Tibial nerve (tissue), 4 donors: ENCODE results near the gene CFAP299. TPM values are rescaled to one million over a fixed set of nuclear protein-coding genes. Genes with fewer than 3 reads are reported as not detected.
"Not testable (repeated sequence)": the region's sequence is repeated elsewhere in the genome, so short reads cannot be mapped to it uniquely, and the experiment has no call there.

Experiments used
- DNase-seq, 2 donors: peaks; one replicate each; pipeline ENCODE4 v3.0.0-alpha.2; 2019; ENCODE audit warnings: low spot score in 2 of 2
- H3K27ac ChIP-seq, 4 donors: fragments of 200-600 bp; sonication (generic) in 3 of 4; one replicate each; pipeline ENCODE4 v1.5.1; 2017 to 2019; ENCODE audit warnings: mild to moderate bottlenecking in 1 of 4
- H3K27me3 ChIP-seq, 2 donors: fragments of 200-600 bp; sonication (generic) in 1 of 2; one replicate each; pipeline versions ENCODE4 v1.5.1 to v1.6.0; 2017 to 2019
- H3K36me3 ChIP-seq, 3 donors: fragments of 200-600 bp; sonication (generic); one replicate each; pipeline ENCODE4 v1.5.1; 2018 to 2019
- H3K4me1 ChIP-seq, 4 donors: fragments of 200-600 bp; sonication (generic) in 3 of 4; one replicate each; pipeline ENCODE4 v1.5.1; 2017 to 2019
- H3K4me3 ChIP-seq, 4 donors: fragments of 200-600 bp; sonication (generic) in 3 of 4; one replicate each; pipeline ENCODE4 v1.5.1; 2017 to 2019; ENCODE audit warnings: mild to moderate bottlenecking in 1 of 4, moderate library complexity in 1 of 4
- H3K9me3 ChIP-seq, 4 donors: fragments of 200-600 bp; sonication (generic) in 3 of 4; one replicate each; pipeline ENCODE4 v1.5.1; 2017 to 2019
- EP300 ChIP-seq, 2 donors: sonication (generic); formaldehyde crosslinking; IDR thresholded peaks; one replicate each; pipeline ENCODE4 v1.6.1; 2017; ENCODE audit warnings: antibody characterized with exemption in 2 of 2, mild to moderate bottlenecking in 1 of 2
- POLR2A ChIP-seq, 2 donors: fragments of 450-650 bp; IDR thresholded peaks; one replicate each; pipeline ENCODE4 v1.6.1; 2017; ENCODE audit warnings: antibody characterized with exemption in 2 of 2, mild to moderate bottlenecking in 2 of 2, moderate library complexity in 2 of 2
- WGBS, 2 donors: methylation state at CpG; one replicate each; pipeline ENCODE4 v1.1.5; 2018; 5-methylcytosine and 5-hydroxymethylcytosine counted together
- total RNA-seq, 4 donors: library from RNA; depleted of rRNA; stranded (reverse); fragments of >200 nt; gene quantifications; one replicate each; pipeline ENCODE4 v1.1.0, GENCODE V29; 2016
- TF ChIP-seq, protein P1 (sequence below), 5 experiments: fragments of 200-600 bp in 3 of 5; fragments of 450-650 bp in 2 of 5; sonication (generic) in 3 of 5; IDR thresholded peaks; one replicate each; pipeline ENCODE4 v1.5.1; 2016 to 2019; ENCODE audit warnings: antibody characterized with exemption in 5 of 5, mild to moderate bottlenecking in 3 of 5, moderate library complexity in 2 of 5

CFAP299 gene
- total RNA-seq, 4 donors from 2014 or later, result under 0.01 to 0.87 (median 0.39) TPM; not detected in 1

DNA sequence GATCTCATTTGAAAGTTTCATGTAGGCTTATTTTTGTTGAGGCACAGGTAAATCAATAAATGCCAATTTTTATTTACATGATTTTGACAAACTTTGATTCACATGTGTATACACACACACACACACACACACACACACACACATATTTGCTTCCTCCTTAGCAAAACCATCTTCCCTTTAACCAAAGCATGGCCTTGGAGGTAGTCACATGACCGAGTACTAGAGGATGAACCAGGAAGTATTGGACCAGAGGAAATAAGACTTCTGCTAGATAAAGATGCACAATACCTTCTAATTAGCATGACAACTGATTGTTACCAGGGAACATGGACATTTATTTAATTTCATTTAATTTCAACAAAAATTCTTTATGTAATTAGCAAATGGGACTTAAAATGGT, 23.4 kb upstream of the CFAP299 start:
- no peak for DNase-seq
- no peaks in the 10 kb centered on the region for H3K9me3 ChIP-seq
- no peak overlapping the region for H3K4me3 ChIP-seq
- no peaks in the 10 kb centered on the region for H3K36me3 ChIP-seq
- no peak overlapping the region for H3K27ac ChIP-seq
- H3K4me1 ChIP-seq, result no peaks in the 10 kb centered on the region
- TF ChIP-seq, protein P1, sequence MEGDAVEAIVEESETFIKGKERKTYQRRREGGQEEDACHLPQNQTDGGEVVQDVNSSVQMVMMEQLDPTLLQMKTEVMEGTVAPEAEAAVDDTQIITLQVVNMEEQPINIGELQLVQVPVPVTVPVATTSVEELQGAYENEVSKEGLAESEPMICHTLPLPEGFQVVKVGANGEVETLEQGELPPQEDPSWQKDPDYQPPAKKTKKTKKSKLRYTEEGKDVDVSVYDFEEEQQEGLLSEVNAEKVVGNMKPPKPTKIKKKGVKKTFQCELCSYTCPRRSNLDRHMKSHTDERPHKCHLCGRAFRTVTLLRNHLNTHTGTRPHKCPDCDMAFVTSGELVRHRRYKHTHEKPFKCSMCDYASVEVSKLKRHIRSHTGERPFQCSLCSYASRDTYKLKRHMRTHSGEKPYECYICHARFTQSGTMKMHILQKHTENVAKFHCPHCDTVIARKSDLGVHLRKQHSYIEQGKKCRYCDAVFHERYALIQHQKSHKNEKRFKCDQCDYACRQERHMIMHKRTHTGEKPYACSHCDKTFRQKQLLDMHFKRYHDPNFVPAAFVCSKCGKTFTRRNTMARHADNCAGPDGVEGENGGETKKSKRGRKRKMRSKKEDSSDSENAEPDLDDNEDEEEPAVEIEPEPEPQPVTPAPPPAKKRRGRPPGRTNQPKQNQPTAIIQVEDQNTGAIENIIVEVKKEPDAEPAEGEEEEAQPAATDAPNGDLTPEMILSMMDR (IDR thresholded peaks at IDR 0.05), result no peak
- no peak for TF ChIP-seq EP300 (IDR thresholded peaks at IDR 0.05)
- TF ChIP-seq POLR2A (IDR thresholded peaks at IDR 0.05), result no peak
- WGBS, 2 donors, result 77 to 89% methylated on average over 1 of the region's 1 CpG
- no peaks in the 10 kb centered on the region for H3K27me3 ChIP-seq

DNA sequence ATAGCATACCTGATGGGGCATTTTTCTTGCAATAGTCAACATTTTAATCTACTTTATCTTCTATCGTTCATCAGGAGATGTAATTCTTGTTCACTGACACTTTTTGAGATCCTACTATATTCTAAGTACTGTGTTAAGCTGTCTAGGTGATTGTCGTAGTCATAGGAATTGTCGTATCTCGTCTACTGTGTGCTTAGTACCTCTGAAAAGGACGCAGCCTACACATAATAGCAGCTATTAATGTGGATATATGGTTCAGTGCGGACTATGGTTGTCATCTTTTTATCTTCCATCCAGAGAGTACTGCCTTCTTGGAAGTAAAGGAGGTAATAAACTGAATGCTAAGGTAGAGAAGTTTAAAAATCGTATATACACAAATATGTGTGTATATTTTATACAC, 21.9 kb upstream of the CFAP299 start:
- Histone ChIP-seq H3K9me3 (no peaks in the 10 kb centered on the region), H3K27me3 (no peaks in the 10 kb centered on the region), H3K4me1 (no peaks in the 10 kb centered on the region), H3K4me3 (no peak overlapping the region), H3K36me3 (no peaks in the 10 kb centered on the region), H3K27ac (no peak overlapping the region)
- no peak for DNase-seq
- TF ChIP-seq EP300 (IDR thresholded peaks at IDR 0.05), result no peak
- TF ChIP-seq POLR2A (IDR thresholded peaks at IDR 0.05), result no peak
- TF ChIP-seq, protein P1 (IDR thresholded peaks at IDR 0.05), result no peak
- 72 to 89% methylated on average over 7 of the region's 7 CpGs for WGBS, 2 donors

DNA sequence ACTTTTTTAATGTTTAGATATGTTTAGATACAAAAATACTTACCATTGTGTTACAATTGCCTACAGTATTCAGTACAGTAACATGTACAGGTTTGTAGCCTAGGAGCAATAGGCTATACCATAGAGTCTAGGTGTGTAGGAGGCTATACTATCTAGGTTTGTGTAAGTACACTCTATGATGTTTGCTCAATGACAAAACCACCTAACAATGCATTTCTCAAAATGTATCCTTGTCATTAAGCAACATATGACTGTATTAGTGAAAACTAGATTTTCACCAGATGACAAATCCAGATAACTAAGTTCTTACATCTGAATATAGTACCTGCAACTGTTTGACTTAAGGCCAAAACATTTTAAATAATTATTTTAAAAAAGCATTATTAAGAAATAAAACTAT, 19.7 kb upstream of the CFAP299 start:
- H3K4me3 ChIP-seq, result not testable (repeated sequence)

DNA sequence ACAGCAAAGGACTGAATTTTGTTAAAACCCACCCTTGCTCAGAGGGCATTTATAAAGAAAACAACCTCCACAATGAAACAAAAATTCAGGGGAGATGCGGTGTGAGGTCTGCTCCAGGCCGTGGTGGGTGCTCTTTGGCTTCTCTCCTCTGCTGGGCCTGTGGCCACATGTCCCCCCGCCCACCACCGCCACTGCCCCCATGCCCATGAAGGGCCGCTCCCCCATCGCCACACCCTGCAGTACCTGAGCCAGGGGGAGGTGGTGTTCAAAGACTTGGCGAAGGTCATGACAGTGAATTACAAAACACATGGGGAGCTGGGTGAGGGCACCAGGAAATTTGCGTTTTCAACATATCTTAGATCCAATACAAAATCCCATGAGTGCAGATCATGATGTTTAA, 14.2 kb upstream of the CFAP299 start:
- Histone ChIP-seq H3K4me1 (no peaks in the 10 kb centered on the region), H3K9me3 (no peaks in the 10 kb centered on the region), H3K36me3 (no peaks in the 10 kb centered on the region), H3K27me3 (no peaks in the 10 kb centered on the region), H3K27ac (no peak overlapping the region), H3K4me3 (no peak overlapping the region)
- DNase-seq, result no peak
- no peak for TF ChIP-seq EP300 (IDR thresholded peaks at IDR 0.05)
- TF ChIP-seq, protein P1 (IDR thresholded peaks at IDR 0.05), result no peak
- no peak for TF ChIP-seq POLR2A (IDR thresholded peaks at IDR 0.05)
- 90 to 96% methylated on average over 8 of the region's 8 CpGs for whole genome bisulfite sequencing, 2 donors

More for the DNA sequence above, 19.7 kb upstream of the CFAP299 start:
- H3K9me3 ChIP-seq, DNase-seq, H3K27me3 ChIP-seq, H3K4me1 ChIP-seq, H3K27ac ChIP-seq, H3K36me3 ChIP-seq: not testable (repeated sequence)

DNA sequence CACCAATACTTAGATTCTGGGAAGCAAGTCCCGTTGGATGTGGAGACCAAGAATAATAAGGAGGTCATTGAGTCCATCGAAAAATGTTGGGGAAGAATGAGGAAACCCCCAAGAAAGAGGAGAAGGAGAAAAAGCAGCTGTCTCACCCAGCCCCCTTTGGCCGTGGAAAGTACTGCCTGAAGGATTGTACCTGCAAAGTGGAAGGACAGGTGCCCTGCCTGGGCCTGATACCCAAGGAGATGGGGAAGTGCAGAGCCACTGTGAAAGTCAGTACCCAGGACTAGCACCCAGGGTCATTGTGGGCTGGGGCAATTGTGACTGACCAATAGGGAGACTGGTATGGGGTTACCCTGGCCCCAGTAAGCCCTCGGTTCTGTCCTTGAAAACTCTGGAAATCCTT, 13.8 kb upstream of the CFAP299 start:
- Histone ChIP-seq H3K4me3 (no peak overlapping the region), H3K36me3 (no peaks in the 10 kb centered on the region), H3K4me1 (no peaks in the 10 kb centered on the region), H3K27ac (no peak overlapping the region), H3K27me3 (no peaks in the 10 kb centered on the region), H3K9me3 (no peaks in the 10 kb centered on the region)
- no peak for DNase-seq
- 73 to 81% methylated on average over 4 of the region's 4 CpGs for WGBS, 2 donors
- TF ChIP-seq EP300 (IDR thresholded peaks at IDR 0.05) (no peak), POLR2A (IDR thresholded peaks at IDR 0.05) (no peak)
- TF ChIP-seq, protein P1 (IDR thresholded peaks at IDR 0.05), result no peak

DNA sequence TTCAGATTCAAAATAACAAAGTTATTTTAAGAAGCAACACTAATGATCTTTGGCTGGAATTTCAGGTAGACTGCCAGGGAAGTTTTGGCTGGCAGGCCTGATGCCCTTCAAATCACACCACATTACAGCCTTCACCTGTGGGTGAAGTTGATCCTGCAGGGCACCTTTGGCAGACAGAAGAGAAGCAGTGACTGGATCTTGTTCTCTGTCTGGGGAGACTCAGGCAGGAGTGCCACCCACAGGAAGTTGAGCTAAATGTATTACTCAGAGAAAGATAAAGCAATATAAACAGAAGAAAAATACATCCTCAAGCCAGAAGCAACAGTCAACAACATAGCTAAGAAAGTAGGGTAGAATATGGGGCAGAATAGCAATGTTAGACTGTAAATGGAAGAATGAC, 12.8 kb upstream of the CFAP299 start:
- Histone ChIP-seq H3K36me3 (no peaks in the 10 kb centered on the region), H3K27me3 (no peaks in the 10 kb centered on the region), H3K9me3 (no peaks in the 10 kb centered on the region), H3K4me1 (no peaks in the 10 kb centered on the region), H3K4me3 (no peak overlapping the region), H3K27ac (no peak overlapping the region)
- TF ChIP-seq POLR2A (IDR thresholded peaks at IDR 0.05) (no peak), EP300 (IDR thresholded peaks at IDR 0.05) (no peak)
- TF ChIP-seq, protein P1 (IDR thresholded peaks at IDR 0.05), result no peak
- DNase-seq, result no peak
